ENCODE results near the gene SLC6A19.

- no peak for TF ChIP-seq CTCF (IDR thresholded peaks at IDR 0.05)
- TF ChIP-seq POLR2A (IDR thresholded peaks at IDR 0.05), result no peak
- TF ChIP-seq POLR2AphosphoS5 (IDR thresholded peaks at IDR 0.05), result no peak
These were observed 13.5 kb upstream of the SLC6A19 start for GRCh38 chr5:1187950-1188334.

Data from prostate gland (tissue), 2 donors.